ENCODE results near the gene PEX7.

Gene PEX7

GRCh38 chr6:136792410-136793262 lies 29.8 kb upstream of the PEX7 start, which contains the start of gene MAP3K5:
TSS of gene MAP3K5 (minus strand) at chr6:136792477. CDS start at chr6:136792157, 320 bp downstream.
- peak within 1 kb of the TSS; percentile 83 for H3K4me3 ChIP-seq (ENCODE audit: low read depth, low read length)
- peak; percentile 97 for DNase-seq (ENCODE audit: low read depth)
- TF ChIP-seq MYC (IDR thresholded peaks at IDR 0.05; ENCODE audit: low read depth, low read length) (peak; percentile 71), MAX (IDR thresholded peaks at IDR 0.05; ENCODE audit: low read depth, low read length) (peak; percentile 78), POLR2A (IDR thresholded peaks at IDR 0.05; ENCODE audit: extremely low read depth, insufficient read length) (peak; percentile 27), CTCF (IDR thresholded peaks at IDR 0.05; ENCODE audit: low read depth, low read length) (peak; percentile 84)

GRCh38 chr6:136793363-136793762 lies 29.0 kb upstream of the PEX7 start:
- TF ChIP-seq POLR2A (IDR thresholded peaks at IDR 0.05; ENCODE audit: extremely low read depth, insufficient read length): no peak
- no peak for TF ChIP-seq MYC (IDR thresholded peaks at IDR 0.05; ENCODE audit: low read depth, low read length)
- no peak for TF ChIP-seq MAX (IDR thresholded peaks at IDR 0.05; ENCODE audit: low read depth, low read length)
- TF ChIP-seq CTCF (IDR thresholded peaks at IDR 0.05; ENCODE audit: low read depth, low read length): no peak
- DNase-seq (ENCODE audit: low read depth): no peak
- peak overlapping the region; percentile 44 for H3K4me3 ChIP-seq (ENCODE audit: low read depth, low read length)

- DNase-seq (ENCODE audit: low read depth): no peak
- TF ChIP-seq CTCF (IDR thresholded peaks at IDR 0.05; ENCODE audit: low read depth, low read length) (no peak), MYC (IDR thresholded peaks at IDR 0.05; ENCODE audit: low read depth, low read length) (no peak), MAX (IDR thresholded peaks at IDR 0.05; ENCODE audit: low read depth, low read length) (no peak), POLR2A (IDR thresholded peaks at IDR 0.05; ENCODE audit: extremely low read depth, insufficient read length) (no peak)
- no peak overlapping the region for H3K4me3 ChIP-seq (ENCODE audit: low read depth, low read length)
These were observed 27.0 kb upstream of the PEX7 start for GRCh38 chr6:136795386-136795785.

- no peak overlapping the region for H3K4me3 ChIP-seq (ENCODE audit: low read depth, low read length)
- DNase-seq (ENCODE audit: low read depth): peak; percentile 57
- TF ChIP-seq CTCF (IDR thresholded peaks at IDR 0.05; ENCODE audit: low read depth, low read length) (no peak), MAX (IDR thresholded peaks at IDR 0.05; ENCODE audit: low read depth, low read length) (no peak), MYC (IDR thresholded peaks at IDR 0.05; ENCODE audit: low read depth, low read length) (no peak), POLR2A (IDR thresholded peaks at IDR 0.05; ENCODE audit: extremely low read depth, insufficient read length) (no peak)
These were observed 26.4 kb upstream of the PEX7 start for GRCh38 chr6:136795996-136796395.

- TF ChIP-seq MYC (IDR thresholded peaks at IDR 0.05; ENCODE audit: low read depth, low read length) (no peak), MAX (IDR thresholded peaks at IDR 0.05; ENCODE audit: low read depth, low read length) (no peak), CTCF (IDR thresholded peaks at IDR 0.05; ENCODE audit: low read depth, low read length) (no peak), POLR2A (IDR thresholded peaks at IDR 0.05; ENCODE audit: extremely low read depth, insufficient read length) (no peak)
- DNase-seq (ENCODE audit: low read depth): no peak
- H3K4me3 ChIP-seq (ENCODE audit: low read depth, low read length): no peak overlapping the region
These were observed 24.3 kb upstream of the PEX7 start for GRCh38 chr6:136798044-136798443.

Data from NB4 (cell line).